HG03139 (cell line): Measurements from ENCODE around the gene BLMH.

Experiments
- ATAC-seq: cut with Tn5 transposase; IDR thresholded peaks from one replicate; pipeline ENCODE4 v1.9.1; 2021; ENCODE audit not compliant: unreplicated experiment

Gene BLMH, protein sequence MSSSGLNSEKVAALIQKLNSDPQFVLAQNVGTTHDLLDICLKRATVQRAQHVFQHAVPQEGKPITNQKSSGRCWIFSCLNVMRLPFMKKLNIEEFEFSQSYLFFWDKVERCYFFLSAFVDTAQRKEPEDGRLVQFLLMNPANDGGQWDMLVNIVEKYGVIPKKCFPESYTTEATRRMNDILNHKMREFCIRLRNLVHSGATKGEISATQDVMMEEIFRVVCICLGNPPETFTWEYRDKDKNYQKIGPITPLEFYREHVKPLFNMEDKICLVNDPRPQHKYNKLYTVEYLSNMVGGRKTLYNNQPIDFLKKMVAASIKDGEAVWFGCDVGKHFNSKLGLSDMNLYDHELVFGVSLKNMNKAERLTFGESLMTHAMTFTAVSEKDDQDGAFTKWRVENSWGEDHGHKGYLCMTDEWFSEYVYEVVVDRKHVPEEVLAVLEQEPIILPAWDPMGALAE

DNA sequence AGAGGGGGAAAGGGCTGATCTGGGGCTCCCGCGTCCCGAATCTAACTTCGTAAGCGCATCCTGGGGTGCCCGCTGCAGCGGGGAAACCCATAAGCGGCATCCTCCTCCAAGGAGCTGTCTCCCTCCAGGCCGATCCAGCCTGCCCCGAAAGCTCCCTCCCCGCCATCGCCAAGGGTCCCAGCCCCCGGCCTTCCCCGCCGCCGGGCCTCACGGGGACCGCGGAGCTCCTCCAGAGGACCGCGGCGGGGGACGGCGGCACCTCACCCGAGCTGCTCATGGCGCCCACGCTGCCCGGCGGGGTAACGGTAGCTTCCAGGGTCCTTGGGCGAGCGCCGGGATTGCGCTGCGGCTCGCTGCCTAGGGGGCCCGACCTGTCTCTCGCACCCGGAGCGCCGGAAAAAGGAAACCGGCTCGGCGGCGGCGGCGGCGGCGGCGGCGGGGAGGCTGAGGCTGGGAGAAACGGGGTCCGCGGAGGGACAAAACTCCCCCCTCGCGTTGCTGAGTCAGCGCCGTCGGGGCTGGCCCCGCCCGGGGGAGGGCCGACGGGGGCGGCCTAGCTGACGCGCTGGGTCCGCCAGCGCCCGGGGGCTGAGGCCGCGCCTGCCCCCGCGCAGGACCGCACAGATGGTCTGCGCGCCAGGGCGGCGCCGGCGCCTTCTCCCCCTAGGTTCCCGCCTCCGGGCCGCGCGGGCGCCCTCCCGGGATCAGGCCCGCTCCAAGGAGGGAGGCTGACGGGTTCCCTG, at the start of gene BLMH:
Gene BLMH (minus strand): TSS at position 402 of the 743 bp plus-strand sequence. CDS start 125 bp downstream, at position 277.
- peak; percentile 66 for ATAC-seq

GRCh38 chr17:30340801-30341356, 49.1 kb upstream of the BLMH start:
- ATAC-seq: no peak

GRCh38 chr17:30339086-30339485, 47.3 kb upstream of the BLMH start:
- ATAC-seq: no peak

DNA sequence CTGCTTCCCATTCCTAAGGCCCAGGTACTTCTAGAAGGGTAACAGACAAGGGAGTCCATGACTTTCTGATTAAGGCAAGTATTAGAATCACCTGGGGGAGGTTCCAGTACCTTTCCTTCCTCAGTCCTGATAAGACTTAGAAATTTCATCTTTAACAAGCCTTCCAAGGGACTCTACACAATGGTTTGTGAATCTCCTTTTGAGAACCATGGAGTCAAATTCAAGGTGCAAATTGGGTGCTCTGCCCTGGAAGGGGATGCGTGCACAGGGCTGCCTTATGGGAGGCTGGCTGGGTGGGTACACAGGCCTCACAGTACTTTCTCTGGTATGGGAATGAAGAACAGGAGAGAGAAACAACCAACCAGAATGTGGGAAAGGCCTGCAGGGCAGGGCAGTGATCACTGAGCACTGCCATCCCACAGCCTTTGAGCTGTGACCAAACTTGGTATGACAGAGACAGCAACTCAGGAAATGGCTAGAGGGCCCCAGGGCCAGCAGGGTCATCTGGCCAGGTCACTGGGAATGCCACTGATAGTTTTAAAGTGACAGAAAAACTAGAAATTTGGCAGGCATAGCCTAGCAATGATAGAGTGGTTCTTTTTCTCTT, 45.8 kb upstream of the BLMH start:
- ATAC-seq: no peak

- ATAC-seq: no peak
Measured at GRCh38 chr17:30336369-30337171, 44.8 kb upstream of the BLMH start.

- ATAC-seq: no peak
Measured at GRCh38 chr17:30334421-30334820, 42.7 kb upstream of the BLMH start.

GRCh38 chr17:30333503-30334360, 42.0 kb upstream of the BLMH start, which contains the start of gene TMIGD1:
Gene TMIGD1, minus strand, starts transcription at chr17:30334057. Its CDS starts 1,924 bp downstream, at chr17:30332133.
- no peak for ATAC-seq

GRCh38 chr17:30332057-30332542, 40.4 kb upstream of the BLMH start:
- no peak for ATAC-seq

DNA sequence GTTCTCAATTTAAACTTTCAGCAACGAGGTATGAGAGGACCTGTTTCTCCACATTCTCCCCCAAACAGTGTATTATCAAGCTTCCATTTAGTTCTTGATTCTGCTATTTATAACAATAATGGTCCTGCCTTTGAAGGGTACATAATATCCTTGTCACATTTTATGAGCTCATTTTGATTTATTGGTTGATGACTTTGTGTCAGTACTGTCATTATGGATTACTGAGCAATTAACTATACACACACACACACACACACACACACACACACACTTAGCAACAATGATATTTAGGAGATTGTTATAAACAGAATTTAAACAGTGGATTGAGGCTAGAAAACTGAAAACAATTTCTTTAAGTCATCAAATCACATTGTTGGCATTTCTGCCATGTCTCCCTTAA, 35.1 kb upstream of the BLMH start:
- no peak for ATAC-seq

- no peak for ATAC-seq
Measured at GRCh38 chr17:30324723-30325122, 33.0 kb upstream of the BLMH start.

GRCh38 chr17:30323895-30324319, 32.2 kb upstream of the BLMH start:
- no peak for ATAC-seq

GRCh38 chr17:30323262-30323894, 31.6 kb upstream of the BLMH start:
- no peak for ATAC-seq

DNA sequence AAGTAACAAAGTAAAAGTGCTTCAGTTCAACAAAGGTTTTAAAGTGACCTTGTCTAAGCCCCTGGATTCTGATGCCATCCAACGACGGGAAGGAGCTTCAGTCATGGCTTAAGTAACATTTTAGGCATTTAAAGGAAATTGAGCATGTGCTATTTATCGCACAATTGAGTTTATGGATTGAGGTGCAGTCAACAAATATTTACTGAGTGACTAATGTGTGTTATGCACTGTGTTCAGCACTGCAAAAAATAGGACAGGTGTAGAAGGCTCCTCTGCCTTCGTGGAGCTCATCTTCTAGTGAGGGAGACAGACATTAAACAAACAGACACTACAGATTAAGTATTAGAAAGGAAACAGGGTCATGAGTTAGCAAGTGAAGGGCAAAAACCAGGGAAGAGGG, 29.6 kb upstream of the BLMH start:
- no peak for ATAC-seq

DNA sequence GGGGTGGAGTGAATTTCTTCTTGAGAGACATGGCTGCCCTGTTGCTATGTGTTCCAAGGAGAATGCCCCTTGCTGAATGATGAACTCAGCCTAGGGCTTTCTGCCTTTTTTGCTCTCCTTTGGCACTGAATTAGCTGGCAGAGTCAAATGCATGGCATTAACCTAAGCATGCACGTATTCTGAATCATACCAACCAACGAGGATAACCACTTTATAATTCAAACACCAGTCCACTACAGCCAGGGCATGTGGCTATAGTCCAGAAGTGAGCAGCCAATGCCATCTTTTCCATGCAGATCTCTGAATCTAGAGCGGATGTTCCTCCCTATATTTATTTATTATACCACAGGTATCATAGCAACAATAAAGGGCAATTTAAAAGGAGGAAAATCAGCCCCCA, 26.4 kb upstream of the BLMH start:
- ATAC-seq: no peak

DNA sequence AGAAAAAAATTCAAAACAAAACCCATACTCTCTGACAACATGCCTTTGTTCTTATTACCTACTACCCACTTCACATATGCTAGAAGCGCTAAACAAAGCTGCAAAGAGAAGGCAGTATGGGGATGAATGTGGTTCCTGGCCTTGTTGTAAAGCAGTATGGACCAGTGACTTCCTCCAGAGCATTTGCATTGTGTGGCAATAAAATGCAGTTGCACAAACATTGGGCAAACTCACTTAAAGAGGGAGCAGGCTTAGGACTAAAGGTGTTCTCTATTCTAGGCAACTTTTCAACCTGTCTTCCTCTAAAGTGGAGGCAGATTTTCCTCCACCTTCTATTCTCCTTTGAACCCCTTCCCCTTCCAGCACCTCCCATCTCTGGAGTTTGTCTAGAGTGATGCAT, 25.0 kb upstream of the BLMH start:
- ATAC-seq: no peak

- ATAC-seq: no peak
Measured at GRCh38 chr17:30315106-30315505, 23.4 kb upstream of the BLMH start.

GRCh38 chr17:30314474-30314873, 22.7 kb upstream of the BLMH start:
- ATAC-seq: no peak

DNA sequence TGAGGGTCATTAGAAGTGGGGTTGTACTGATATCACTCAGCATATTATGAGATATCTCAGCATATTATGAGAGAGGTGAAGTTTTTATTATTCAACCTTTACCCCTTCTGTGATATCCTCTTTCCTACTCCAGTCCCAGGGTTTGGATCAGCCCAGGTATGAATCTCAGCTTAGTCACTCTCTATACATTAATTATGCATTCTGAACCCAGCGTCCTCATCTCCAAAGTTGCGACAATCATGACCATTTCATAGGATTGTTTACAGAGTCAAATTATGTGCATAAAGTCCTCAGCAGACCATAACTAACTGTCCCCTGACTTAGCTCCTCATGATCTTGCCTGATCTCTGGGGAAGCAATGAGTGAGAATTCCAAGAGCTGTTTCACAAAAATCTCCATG, 20.5 kb upstream of the BLMH start:
- no peak for ATAC-seq

- ATAC-seq: no peak
Measured at GRCh38 chr17:30310562-30310961, 18.8 kb upstream of the BLMH start.
